ENCODE data around the gene PKD1L1. TPM values are rescaled to one million over a fixed set of nuclear protein-coding genes. Genes with fewer than 3 reads are reported as not detected.

PKD1L1 gene
- total and polyA plus RNA-seq, 2 experiments from 2014 or later, result 0.15 to 0.54 TPM

DNA sequence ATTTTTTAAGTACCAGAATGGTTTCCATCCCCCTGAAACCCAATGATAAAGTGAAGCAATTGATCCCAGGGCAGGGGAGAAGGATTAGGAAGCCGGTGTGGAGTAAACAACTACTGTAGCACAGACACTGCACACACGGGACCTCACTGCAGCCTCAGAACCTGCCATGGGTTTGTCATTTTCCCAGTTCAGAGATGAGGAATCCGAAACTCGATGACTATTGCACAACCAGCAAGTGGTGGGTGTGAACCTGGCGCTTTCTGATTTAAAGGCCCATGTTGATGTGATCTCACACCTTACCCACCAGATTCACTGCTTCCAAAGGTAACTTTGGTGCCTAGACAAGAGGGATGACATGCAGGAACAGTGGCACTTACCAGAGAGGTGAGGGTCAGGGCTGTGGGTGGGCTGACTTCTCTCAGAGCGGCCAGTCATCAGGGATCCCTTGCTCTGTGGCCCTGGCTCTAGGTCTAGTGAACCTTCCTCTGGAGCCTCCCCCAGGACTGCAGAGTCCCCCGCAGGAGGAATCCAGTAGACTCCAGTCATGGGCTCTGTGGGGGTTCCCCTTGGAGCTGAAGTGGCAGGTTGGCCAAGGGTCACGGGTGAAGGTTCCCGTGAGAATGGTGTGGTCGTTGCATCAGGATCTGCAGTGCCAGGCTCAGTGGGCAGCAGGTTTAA lies 62.8 kb downstream of the PKD1L1 start:
- H3K27ac ChIP-seq, result no peak overlapping the region
- DNase-seq (ENCODE audit: low read depth in 1 of 2, low spot score in 1 of 2), result no peak

DNA sequence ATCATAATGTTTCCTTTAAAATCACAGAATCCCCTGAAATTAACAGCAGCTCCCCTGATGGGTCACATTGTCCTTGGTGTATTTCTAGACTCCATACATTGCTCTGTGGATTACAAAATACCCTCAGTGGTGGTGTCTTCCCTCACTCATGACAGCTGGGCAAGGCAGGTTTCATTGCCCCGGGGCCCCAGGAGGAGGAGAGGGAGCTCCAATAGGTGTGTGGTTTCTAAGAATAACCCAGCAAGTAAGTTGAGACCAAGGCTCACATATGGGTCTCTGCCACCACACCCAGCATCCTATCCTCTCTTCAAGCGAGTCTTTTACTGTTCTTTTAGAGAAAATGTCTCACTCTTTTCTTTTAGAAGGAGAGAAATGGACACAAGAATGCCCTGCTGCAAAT lies 63.6 kb downstream of the PKD1L1 start:
- Histone ChIP-seq H3K4me3 (no peak overlapping the region), H3K4me1 (ENCODE audit: low read depth) (no peaks in the 10 kb centered on the region), H3K9me3 (ENCODE audit: low read depth) (no peaks in the 10 kb centered on the region), H3K27me3 (no peaks in the 10 kb centered on the region), H3K27ac (no peak overlapping the region), H3K36me3 (no peaks in the 10 kb centered on the region)
- TF ChIP-seq, protein P1, sequence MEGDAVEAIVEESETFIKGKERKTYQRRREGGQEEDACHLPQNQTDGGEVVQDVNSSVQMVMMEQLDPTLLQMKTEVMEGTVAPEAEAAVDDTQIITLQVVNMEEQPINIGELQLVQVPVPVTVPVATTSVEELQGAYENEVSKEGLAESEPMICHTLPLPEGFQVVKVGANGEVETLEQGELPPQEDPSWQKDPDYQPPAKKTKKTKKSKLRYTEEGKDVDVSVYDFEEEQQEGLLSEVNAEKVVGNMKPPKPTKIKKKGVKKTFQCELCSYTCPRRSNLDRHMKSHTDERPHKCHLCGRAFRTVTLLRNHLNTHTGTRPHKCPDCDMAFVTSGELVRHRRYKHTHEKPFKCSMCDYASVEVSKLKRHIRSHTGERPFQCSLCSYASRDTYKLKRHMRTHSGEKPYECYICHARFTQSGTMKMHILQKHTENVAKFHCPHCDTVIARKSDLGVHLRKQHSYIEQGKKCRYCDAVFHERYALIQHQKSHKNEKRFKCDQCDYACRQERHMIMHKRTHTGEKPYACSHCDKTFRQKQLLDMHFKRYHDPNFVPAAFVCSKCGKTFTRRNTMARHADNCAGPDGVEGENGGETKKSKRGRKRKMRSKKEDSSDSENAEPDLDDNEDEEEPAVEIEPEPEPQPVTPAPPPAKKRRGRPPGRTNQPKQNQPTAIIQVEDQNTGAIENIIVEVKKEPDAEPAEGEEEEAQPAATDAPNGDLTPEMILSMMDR (IDR thresholded peaks at IDR 0.05; ENCODE audit: low read depth, low read length), result no peak
- no peak for DNase-seq (ENCODE audit: low read depth in 1 of 2, low spot score in 1 of 2)

More for the DNA sequence above, 62.8 kb downstream of the PKD1L1 start:
- Histone ChIP-seq H3K27me3 (no peaks in the 10 kb centered on the region), H3K9me3 (ENCODE audit: low read depth) (no peaks in the 10 kb centered on the region), H3K4me3 (no peak overlapping the region), H3K4me1 (ENCODE audit: low read depth) (no peaks in the 10 kb centered on the region), H3K36me3 (no peaks in the 10 kb centered on the region)
- TF ChIP-seq, protein P1 (IDR thresholded peaks at IDR 0.05; ENCODE audit: low read depth, low read length), result no peak

DNA sequence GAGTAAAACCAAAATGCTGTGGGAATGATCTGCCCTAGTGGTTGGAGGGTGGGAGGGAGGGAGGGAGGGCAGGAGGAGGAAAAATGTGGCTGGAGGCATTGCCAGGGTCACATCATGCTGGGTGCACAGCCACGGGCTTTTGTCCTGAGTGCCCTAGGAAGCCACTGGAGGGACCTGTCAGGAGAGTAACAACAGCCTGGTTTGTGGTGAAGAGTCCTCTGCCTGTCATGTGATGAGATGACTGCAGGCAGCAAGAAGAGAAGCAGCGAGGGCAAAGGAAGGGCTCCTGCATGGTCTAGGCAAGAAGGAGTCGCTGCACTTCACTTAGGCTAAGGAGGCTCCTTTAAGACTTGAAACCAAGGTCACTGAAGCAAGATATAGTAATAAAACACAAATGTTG lies 65.6 kb downstream of the PKD1L1 start:
- TF ChIP-seq, protein P1 (IDR thresholded peaks at IDR 0.05; ENCODE audit: low read depth, low read length), result no peak
- no peaks in the 10 kb centered on the region for H3K36me3 ChIP-seq
- peaks cover 5% of the 10 kb centered on the region for H3K4me1 ChIP-seq (ENCODE audit: low read depth)
- H3K4me3 ChIP-seq, result no peak overlapping the region
- H3K27ac ChIP-seq, result no peak overlapping the region
- no peaks in the 10 kb centered on the region for H3K9me3 ChIP-seq (ENCODE audit: low read depth)
- no peak for DNase-seq (ENCODE audit: low read depth in 1 of 2, low spot score in 1 of 2)
- no peaks in the 10 kb centered on the region for H3K27me3 ChIP-seq

DNA sequence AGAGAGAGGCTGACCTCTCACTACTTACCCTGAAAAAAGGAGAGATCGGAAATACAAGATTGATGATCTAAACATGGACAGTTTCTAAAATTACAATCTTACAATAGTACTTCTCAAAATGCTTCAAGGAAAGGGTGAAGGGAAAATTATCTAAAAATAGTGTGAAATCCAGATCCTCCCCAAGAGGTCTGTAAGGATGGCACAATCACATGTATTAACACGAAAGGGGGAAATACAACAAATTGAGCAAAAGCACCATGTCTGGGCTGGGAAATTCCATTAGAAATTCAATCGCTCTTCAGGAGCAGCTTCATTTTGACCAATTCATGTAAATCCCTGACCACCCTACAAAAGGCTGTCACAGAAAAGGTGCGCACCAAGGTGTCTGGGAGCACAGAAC lies 67.0 kb downstream of the PKD1L1 start:
- Histone ChIP-seq H3K27ac (no peak overlapping the region), H3K36me3 (no peaks in the 10 kb centered on the region), H3K4me3 (no peak overlapping the region), H3K27me3 (no peaks in the 10 kb centered on the region), H3K4me1 (ENCODE audit: low read depth) (peaks cover 5% of the 10 kb centered on the region), H3K9me3 (ENCODE audit: low read depth) (no peaks in the 10 kb centered on the region)
- no peak for DNase-seq (ENCODE audit: low read depth in 1 of 2, low spot score in 1 of 2)
- TF ChIP-seq, protein P1 (IDR thresholded peaks at IDR 0.05; ENCODE audit: low read depth, low read length), result no peak

DNA sequence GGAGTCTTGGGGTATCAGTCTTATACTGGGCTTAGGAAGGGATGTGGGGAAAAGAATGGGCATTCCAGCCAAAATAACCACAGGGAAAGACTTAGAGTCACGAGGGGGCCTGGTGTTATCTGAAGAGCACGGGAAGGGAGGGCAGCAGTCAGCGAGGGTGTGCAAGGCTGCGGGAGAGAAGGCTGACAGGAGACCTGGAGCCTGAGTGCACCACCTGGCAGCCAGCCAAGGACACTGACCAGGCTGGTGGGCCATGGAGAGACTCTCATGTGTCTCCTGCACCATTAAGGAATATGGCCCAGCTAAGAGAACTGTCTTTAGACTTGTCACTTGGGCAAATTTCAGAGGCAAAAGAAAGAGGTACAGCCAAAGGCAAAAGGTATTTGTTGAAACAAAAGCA lies 69.6 kb downstream of the PKD1L1 start:
- TF ChIP-seq, protein P1 (IDR thresholded peaks at IDR 0.05; ENCODE audit: low read depth, low read length), result no peak

More for the DNA sequence above, 69.6 kb downstream of the PKD1L1 start:
- Histone ChIP-seq H3K4me1 (ENCODE audit: low read depth) (peaks cover 5% of the 10 kb centered on the region), H3K36me3 (no peaks in the 10 kb centered on the region), H3K27ac (peak overlapping the region; percentile 49), H3K27me3 (no peaks in the 10 kb centered on the region), H3K4me3 (no peak overlapping the region), H3K9me3 (ENCODE audit: low read depth) (no peaks in the 10 kb centered on the region)
- peak in 1 of 2 donors; percentile 62 for DNase-seq (ENCODE audit: low read depth in 1 of 2, low spot score in 1 of 2)
